Fibroblast of pulmonary artery (primary cell): ENCODE measurements around the gene PTPRF.

Experiments
- DNase-seq: peaks from one replicate; pipeline ENCODE4 v3.0.0-alpha.2; 2010; ENCODE audit warnings: low read depth
- H3K4me3 ChIP-seq: replicated peaks from 2 replicates; pipeline ENCODE4 v1.5.1; 2011; ENCODE audit warnings: low read depth, mild to moderate bottlenecking, control low read depth, low read length, moderate library complexity
- CTCF ChIP-seq: IDR thresholded peaks from 2 replicates; pipeline ENCODE4 v1.5.1; 2011; ENCODE audit warnings: mild to moderate bottlenecking, control low read depth, low read length, inconsistent platforms; ENCODE audit errors: missing control alignments

Gene PTPRF

GRCh38 chr1:43536864-43537358 lies 6.2 kb downstream of the PTPRF start:
- no peak for DNase-seq
- H3K4me3 ChIP-seq, result no peak overlapping the region
- no peak for TF ChIP-seq CTCF

- TF ChIP-seq CTCF, result no peak
- DNase-seq, result no peak
- no peak overlapping the region for H3K4me3 ChIP-seq
These were observed 6.9 kb downstream of the PTPRF start for GRCh38 chr1:43537423-43538142.

- no peak for DNase-seq
- no peak overlapping the region for H3K4me3 ChIP-seq
- no peak for TF ChIP-seq CTCF
These were observed 7.4 kb downstream of the PTPRF start for GRCh38 chr1:43538143-43538487.

- H3K4me3 ChIP-seq, result no peak overlapping the region
- no peak for TF ChIP-seq CTCF
- DNase-seq, result no peak
These were observed 8.3 kb downstream of the PTPRF start for GRCh38 chr1:43538969-43539368.

- H3K4me3 ChIP-seq, result no peak overlapping the region
- TF ChIP-seq CTCF, result no peak
These were observed 9.2 kb downstream of the PTPRF start for GRCh38 chr1:43539726-43540434.

GRCh38 chr1:43540653-43541071 lies 10.0 kb downstream of the PTPRF start:
- no peak overlapping the region for H3K4me3 ChIP-seq

More at GRCh38 chr1:43539726-43540434, 9.2 kb downstream of the PTPRF start:
- DNase-seq, result no peak

More at GRCh38 chr1:43540653-43541071, 10.0 kb downstream of the PTPRF start:
- no peak for TF ChIP-seq CTCF
- no peak for DNase-seq
